Stomach (tissue), 4 donors: ENCODE data around the gene TARM1.

Source experiments
- EP300 ChIP-seq: sonication (generic); formaldehyde crosslinking; IDR thresholded peaks from one replicate; pipeline ENCODE4 v1.6.1; 2017; ENCODE audit warnings: antibody characterized with exemption
- POLR2A ChIP-seq, 4 donors: fragments of 450-650 bp; IDR thresholded peaks; one replicate each; pipeline ENCODE4 v1.6.1; 2016; ENCODE audit warnings: antibody characterized with exemption in 4 of 4, control low read depth in 2 of 4, mild to moderate bottlenecking in 1 of 4, moderate library complexity in 1 of 4
- POLR2AphosphoS5 ChIP-seq, 3 donors: sonication (generic); formaldehyde crosslinking; IDR thresholded peaks; one replicate each; pipeline ENCODE4 v1.6.1; 2016; ENCODE audit warnings: antibody characterized with exemption in 3 of 3
- TF ChIP-seq, protein P1 (sequence below), 7 experiments: fragments of 450-650 bp in 4 of 7; fragments of 200-600 bp in 3 of 7; sonication (generic) in 3 of 7; IDR thresholded peaks; one replicate each; pipeline ENCODE4 v1.5.1; 2016 to 2019; ENCODE audit warnings: antibody characterized with exemption in 7 of 7, control low read depth in 2 of 7, mild to moderate bottlenecking in 1 of 7

GRCh38 chr19:54128796-54129616 lies 47.8 kb upstream of the TARM1 start:
- TF ChIP-seq, protein P1, sequence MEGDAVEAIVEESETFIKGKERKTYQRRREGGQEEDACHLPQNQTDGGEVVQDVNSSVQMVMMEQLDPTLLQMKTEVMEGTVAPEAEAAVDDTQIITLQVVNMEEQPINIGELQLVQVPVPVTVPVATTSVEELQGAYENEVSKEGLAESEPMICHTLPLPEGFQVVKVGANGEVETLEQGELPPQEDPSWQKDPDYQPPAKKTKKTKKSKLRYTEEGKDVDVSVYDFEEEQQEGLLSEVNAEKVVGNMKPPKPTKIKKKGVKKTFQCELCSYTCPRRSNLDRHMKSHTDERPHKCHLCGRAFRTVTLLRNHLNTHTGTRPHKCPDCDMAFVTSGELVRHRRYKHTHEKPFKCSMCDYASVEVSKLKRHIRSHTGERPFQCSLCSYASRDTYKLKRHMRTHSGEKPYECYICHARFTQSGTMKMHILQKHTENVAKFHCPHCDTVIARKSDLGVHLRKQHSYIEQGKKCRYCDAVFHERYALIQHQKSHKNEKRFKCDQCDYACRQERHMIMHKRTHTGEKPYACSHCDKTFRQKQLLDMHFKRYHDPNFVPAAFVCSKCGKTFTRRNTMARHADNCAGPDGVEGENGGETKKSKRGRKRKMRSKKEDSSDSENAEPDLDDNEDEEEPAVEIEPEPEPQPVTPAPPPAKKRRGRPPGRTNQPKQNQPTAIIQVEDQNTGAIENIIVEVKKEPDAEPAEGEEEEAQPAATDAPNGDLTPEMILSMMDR (IDR thresholded peaks at IDR 0.05) = no peak
- TF ChIP-seq POLR2A (IDR thresholded peaks at IDR 0.05) (no peak), EP300 (no peak), POLR2AphosphoS5 (IDR thresholded peaks at IDR 0.05) (no peak)
